GM12878 (cell line): Measurements from ENCODE around the gene NCR3LG1. TPM values are rescaled to one million over a fixed set of nuclear protein-coding genes. Genes with fewer than 3 reads are reported as not detected.

ENCODE experiments used
- ATAC-seq: fragments of 200-7000 bp; cut with Tn5 transposase; 3 replicates; pipeline ENCODE4 v1.9.1; 2020; ENCODE audit warnings: mild to moderate bottlenecking, moderate library complexity
- BruUV-seq: library from RNA; stranded (reverse); fragments of 400-500 nt; replicated peaks from 2 replicates; lab custom pipeline; 2021; lab: Mats Ljungman, UMichigan
- CTCF ChIA-PET: fragments of 300-600 bp; sonication (Branson Sonifier 250); formaldehyde crosslinking; extraction: SDS; loops from one replicate; lab custom pipeline; 2021; ENCODE audit warnings: inconsistent platforms; lab: Yijun Ruan, JAX
- POLR2A ChIA-PET: fragments of 350-600 bp; formaldehyde crosslinking; extraction: SDS; loops from one replicate; lab custom pipeline; 2021; ENCODE audit warnings: inconsistent platforms; lab: Charles Lee
- RAD21 ChIA-PET: fragments of 300-600 bp; sonication (Branson Sonifier 250); formaldehyde crosslinking; loops from one replicate; lab custom pipeline; 2023; ENCODE audit warnings: antibody characterized with exemption; ENCODE audit not compliant: unreplicated experiment; lab: Charles Lee
- SMC1A ChIA-PET: fragments of 300-600 bp; sonication (Branson Sonifier 250); formaldehyde crosslinking; loops from one replicate; lab custom pipeline; 2023; ENCODE audit not compliant: unreplicated experiment, uncharacterized antibody; lab: Charles Lee
- DNase-seq: peaks from one replicate; pipeline ENCODE4 v3.0.0-alpha.2; 2011; ENCODE audit warnings: low read depth, low spot score
- FAIRE-seq: peaks from 3 replicates; lab custom pipeline; 2011; peaks lifted over from hg19 to GRCh38; lab: Jason Lieb, UNC
- H2AFZ ChIP-seq: 2 replicates; pipeline ENCODE4 v1.6.0; 2011; ENCODE audit warnings: low read depth, low read length, control low read depth; ENCODE audit not compliant: control insufficient read depth
- H3K27ac ChIP-seq: 2 replicates; pipeline ENCODE4 v1.5.1; 2011; ENCODE audit warnings: control low read depth; ENCODE audit not compliant: control insufficient read depth, insufficient read depth
- H3K27me3 ChIP-seq, 2 experiments: replicated peaks in 1 of 2; 2 replicates each; pipeline versions ENCODE4 v1.6.0 to v1.6.1; 2011; ENCODE audit warnings: low read length in 1 of 2; ENCODE audit not compliant: control insufficient read depth in 2 of 2, insufficient read depth in 2 of 2
- H3K36me3 ChIP-seq, 2 experiments: 2 replicates each; pipeline ENCODE4 v1.5.1; 2011; ENCODE audit warnings: low read length in 1 of 2; ENCODE audit not compliant: control insufficient read depth in 2 of 2, insufficient read depth in 2 of 2
- H3K4me1 ChIP-seq: 2 replicates; pipeline ENCODE4 v1.6.1; 2011; ENCODE audit warnings: mild to moderate bottlenecking, low read length, moderate library complexity, mixed read lengths; ENCODE audit not compliant: control insufficient read depth, insufficient read depth
- H3K4me2 ChIP-seq: 2 replicates; pipeline ENCODE4 v1.6.0; 2011; ENCODE audit warnings: control low read depth; ENCODE audit not compliant: control insufficient read depth, insufficient read depth
- H3K4me3 ChIP-seq: fragments of 200-600 bp; sonication (generic); 2 replicates; pipeline ENCODE4 v1.5.1; 2016
- H3K79me2 ChIP-seq: 2 replicates; pipeline ENCODE4 v1.6.0; 2011; ENCODE audit warnings: low read length; ENCODE audit not compliant: control insufficient read depth, insufficient read depth
- H3K9ac ChIP-seq: 2 replicates; pipeline ENCODE4 v1.8.0; 2011; ENCODE audit warnings: low read length, control low read depth, mixed read lengths; ENCODE audit not compliant: control insufficient read depth, insufficient read depth
- H3K9me3 ChIP-seq: replicated peaks from 3 replicates; pipeline ENCODE4 v1.5.1; 2011; ENCODE audit warnings: mild to moderate bottlenecking, low read length; ENCODE audit not compliant: control insufficient read depth, insufficient read depth
- H4K20me1 ChIP-seq: 2 replicates; pipeline ENCODE4 v1.6.0; 2011; ENCODE audit not compliant: control insufficient read depth, insufficient read depth
- ASH2L ChIP-seq: fragments of 300-600, 200-600 bp; sonication (generic); IDR thresholded peaks from 2 replicates; pipeline ENCODE4 v1.6.1; 2017; ENCODE audit warnings: low read depth, mild to moderate bottlenecking, borderline replicate concordance
- BHLHE40 ChIP-seq, 2 experiments: fragments of 450-650 bp in 1 of 2; IDR thresholded peaks; 2 replicates each; pipeline ENCODE4 v1.6.1; 2011 to 2017; ENCODE audit warnings: low read depth in 2 of 2, borderline replicate concordance in 1 of 2, improper control_type of control experiment in 1 of 2, low read length in 1 of 2, mild to moderate bottlenecking in 1 of 2
- IKZF1 ChIP-seq: fragments of 450-650 bp; conservative IDR thresholded peaks from 2 replicates; pipeline ENCODE4 v1.6.1; 2017; ENCODE audit warnings: antibody characterized with exemption, mild to moderate bottlenecking
- NFIC ChIP-seq: IDR thresholded peaks from 2 replicates; pipeline ENCODE4 v1.6.1; 2012; ENCODE audit warnings: low read depth, mild to moderate bottlenecking, inconsistent platforms, low read length, moderate library complexity
- PBX3 ChIP-seq: IDR thresholded peaks from 2 replicates; pipeline ENCODE4 v1.6.1; 2011; ENCODE audit warnings: mild to moderate bottlenecking, low read depth, low read length, moderate library complexity; ENCODE audit not compliant: insufficient replicate concordance
- PML ChIP-seq: IDR thresholded peaks from 2 replicates; pipeline ENCODE4 v1.6.1; 2012; ENCODE audit warnings: low read length, inconsistent platforms
- SMC3 ChIP-seq: IDR thresholded peaks from 2 replicates; pipeline ENCODE4 v1.6.1; 2011; ENCODE audit warnings: low read length, improper control_type of control experiment, borderline replicate concordance
- TBL1XR1 ChIP-seq: IDR thresholded peaks from 2 replicates; pipeline ENCODE4 v1.6.1; 2012; ENCODE audit warnings: low read depth, low read length, improper control_type of control experiment
- YY1 ChIP-seq: IDR thresholded peaks from 2 replicates; pipeline ENCODE4 v1.6.1; 2011; ENCODE audit warnings: low read depth, mild to moderate bottlenecking, low read length
- ZNF384 ChIP-seq: IDR thresholded peaks from 2 replicates; pipeline ENCODE4 v1.6.1; 2012; ENCODE audit warnings: low read depth, mild to moderate bottlenecking, low read length, improper control_type of control experiment, borderline replicate concordance
- WGBS: methylation state at CpG from one replicate; pipeline ENCODE4 v1.1.6; 2016; ENCODE audit warnings: low lambda C conversion rate; ENCODE audit not compliant: insufficient replicate concordance, insufficient coverage; ENCODE audit errors: missing lambda C conversion rate; 5-methylcytosine and 5-hydroxymethylcytosine counted together
- in situ Hi-C: fragments of 300-500 bp; cut with MboI; formaldehyde crosslinking; loops from 9 replicates; pipeline ENCODE4 v1.14.3; 2018; ENCODE audit warnings: mixed read lengths
- intact Hi-C: fragments of 100-400 bp; cut with micrococcal nuclease; formaldehyde crosslinking; loops from one replicate; pipeline ENCODE4 v1.14.2; 2022; ENCODE audit not compliant: unreplicated experiment
- polyA plus RNA-seq, 11 experiments: library from polyadenylated mRNA; depleted of rRNA in 4 of 11; unstranded in 6 of 11; stranded (reverse) in 5 of 11; fragments of >200 nt; fragmentation: Nextera tagmentation in 4 of 11; fragmentation: Illumina TruSeq in 1 of 11; extraction: Ambion mirVana in 4 of 11; extraction: Trizol in 1 of 11; gene quantifications; 1 replicate in 1 of 11; 2 replicates in 10 of 11; pipeline versions ENCODE4 v1.2.1 to v1.2.3, GENCODE V29; 2011 to 2016; ENCODE audit warnings: inconsistent platforms in 2 of 11, missing spikeins in 2 of 11, low read depth in 1 of 11
- total RNA-seq, 4 experiments: library from RNA; depleted of rRNA in 3 of 4; stranded (reverse); fragments of >200 nt in 3 of 4; fragmentation: Illumina TruSeq in 1 of 4; extraction: Trizol in 1 of 4; gene quantifications; 2 replicates each; pipeline versions ENCODE4 v1.2.1 to v1.2.3, GENCODE V29; 2013 to 2021
- TF ChIP-seq, protein P1 (sequence below): IDR thresholded peaks from 2 replicates; pipeline ENCODE4 v1.6.1; 2012; ENCODE audit warnings: mild to moderate bottlenecking, low read depth, low read length
- TF ChIP-seq, protein P2 (sequence below), 3 experiments: IDR thresholded peaks in 2 of 3; conservative IDR thresholded peaks in 1 of 3; 2 replicates each; pipeline ENCODE4 v1.5.1; 2011; ENCODE audit warnings: low read depth in 3 of 3, low read length in 3 of 3, mild to moderate bottlenecking in 3 of 3, control low read depth in 2 of 3, moderate library complexity in 2 of 3, inconsistent platforms in 1 of 3, mixed read lengths in 1 of 3; ENCODE audit not compliant: control insufficient read depth in 2 of 3, insufficient read depth in 1 of 3; ENCODE audit errors: extremely low read depth in 1 of 3
- TF ChIP-seq, protein P3 (sequence below): fragments of 450-650 bp; IDR thresholded peaks from 2 replicates; pipeline ENCODE4 v1.6.1; 2014; ENCODE audit warnings: mild to moderate bottlenecking

The NCR3LG1 gene
- total and polyA plus RNA-seq, 10 of the 15 experiments (the other 5 are each of a cell fraction or from before 2014, with no cell fraction given), result under 0.01 to 0.18 (median 0.11) TPM; not detected in 2

DNA sequence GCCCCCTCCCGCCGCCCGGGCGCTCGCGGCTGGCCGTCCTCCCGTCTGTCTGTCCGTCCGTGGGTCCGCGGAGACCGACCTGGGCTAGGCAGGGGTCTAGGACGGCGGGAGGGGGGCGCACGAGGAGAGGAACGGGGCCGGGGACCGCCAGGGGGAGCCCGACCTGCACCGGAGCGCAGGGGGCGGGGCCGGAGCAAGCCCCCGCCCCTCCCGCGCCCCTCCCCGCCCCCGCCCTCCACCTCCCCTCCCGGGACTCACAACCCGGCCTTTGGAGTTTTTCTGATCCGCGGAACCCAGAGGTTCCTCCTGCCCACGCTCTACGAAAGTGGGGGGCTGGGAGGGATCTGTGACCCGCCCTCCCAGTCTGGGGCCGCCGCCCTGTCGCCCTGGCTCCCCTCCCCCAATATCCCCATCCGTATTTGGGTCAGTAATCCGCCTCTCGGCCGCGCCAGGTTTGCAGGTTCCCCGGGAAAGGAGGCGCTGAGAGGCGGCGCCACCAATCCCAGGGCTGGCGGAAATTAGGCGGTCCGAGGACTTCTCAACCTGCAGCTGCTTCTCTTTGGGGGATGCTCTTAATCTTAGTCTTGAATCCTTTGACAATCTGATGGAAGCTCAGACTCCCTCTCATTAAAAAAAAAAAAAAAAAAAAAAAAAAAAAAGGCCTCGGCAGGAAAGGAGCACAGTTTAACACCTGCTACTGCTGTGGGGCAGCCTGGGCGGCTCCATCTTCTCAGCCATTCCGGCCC lies 37.8 kb downstream of the NCR3LG1 start:
- no peaks in the 10 kb centered on the region for H3K79me2 ChIP-seq
- no peak overlapping the region for H3K27ac ChIP-seq
- H3K4me3 ChIP-seq, result peak overlapping the region; percentile 65; the same call in 1 of the 2 replicates
- no peaks in the 10 kb centered on the region for H3K9me3 ChIP-seq
- no peaks in the 10 kb centered on the region for H4K20me1 ChIP-seq
- RAD21 ChIA-PET, result interaction anchor here (0.6 to 1.0 kb wide), 2 partner anchors 159 to 239 kb away, joined by 3 to 4 read pairs; no protein-coding TSS in a partner anchor
- no peak overlapping the region for H3K9ac ChIP-seq
- H3K4me2 ChIP-seq, result peak overlapping the region; percentile 79
- FAIRE-seq (no peak), ATAC-seq (peak; percentile 81), DNase-seq (no peak)
- no peaks in the 10 kb centered on the region for H3K4me1 ChIP-seq
- in situ Hi-C loops, result loop anchor here (10.0 kb wide), 1 partner anchor 115 kb away; no protein-coding TSS in a partner anchor
- H3K27me3 ChIP-seq, result peaks cover 0 to 2% of the 10 kb centered on the region in 2 experiments; a peak in 2 of 4 replicates
- CTCF ChIA-PET, result interaction anchor here (0.6 to 1.2 kb wide), 5 partner anchors 9 to 582 kb away, joined by 3 to 6 read pairs (median 4); no protein-coding TSS in a partner anchor
- H3K36me3 ChIP-seq, result no peaks in the 10 kb centered on the region
- SMC1A ChIA-PET, result interaction anchor here (1.0 kb wide), 1 partner anchor 159 kb away, joined by 3 read pairs; no protein-coding TSS in a partner anchor
- peak overlapping the region; percentile 56 for H2AFZ ChIP-seq
- POLR2A ChIA-PET, result interaction anchor here (0.6 kb wide), 1 partner anchor 130 kb away, joined by 5 read pairs; no protein-coding TSS in a partner anchor
- WGBS, result 6% methylated on average over 24 of the region's 55 CpGs
- intact Hi-C loops, result no loop called here
- BruUV-seq, result no TSS peak
- TF ChIP-seq, protein P1, sequence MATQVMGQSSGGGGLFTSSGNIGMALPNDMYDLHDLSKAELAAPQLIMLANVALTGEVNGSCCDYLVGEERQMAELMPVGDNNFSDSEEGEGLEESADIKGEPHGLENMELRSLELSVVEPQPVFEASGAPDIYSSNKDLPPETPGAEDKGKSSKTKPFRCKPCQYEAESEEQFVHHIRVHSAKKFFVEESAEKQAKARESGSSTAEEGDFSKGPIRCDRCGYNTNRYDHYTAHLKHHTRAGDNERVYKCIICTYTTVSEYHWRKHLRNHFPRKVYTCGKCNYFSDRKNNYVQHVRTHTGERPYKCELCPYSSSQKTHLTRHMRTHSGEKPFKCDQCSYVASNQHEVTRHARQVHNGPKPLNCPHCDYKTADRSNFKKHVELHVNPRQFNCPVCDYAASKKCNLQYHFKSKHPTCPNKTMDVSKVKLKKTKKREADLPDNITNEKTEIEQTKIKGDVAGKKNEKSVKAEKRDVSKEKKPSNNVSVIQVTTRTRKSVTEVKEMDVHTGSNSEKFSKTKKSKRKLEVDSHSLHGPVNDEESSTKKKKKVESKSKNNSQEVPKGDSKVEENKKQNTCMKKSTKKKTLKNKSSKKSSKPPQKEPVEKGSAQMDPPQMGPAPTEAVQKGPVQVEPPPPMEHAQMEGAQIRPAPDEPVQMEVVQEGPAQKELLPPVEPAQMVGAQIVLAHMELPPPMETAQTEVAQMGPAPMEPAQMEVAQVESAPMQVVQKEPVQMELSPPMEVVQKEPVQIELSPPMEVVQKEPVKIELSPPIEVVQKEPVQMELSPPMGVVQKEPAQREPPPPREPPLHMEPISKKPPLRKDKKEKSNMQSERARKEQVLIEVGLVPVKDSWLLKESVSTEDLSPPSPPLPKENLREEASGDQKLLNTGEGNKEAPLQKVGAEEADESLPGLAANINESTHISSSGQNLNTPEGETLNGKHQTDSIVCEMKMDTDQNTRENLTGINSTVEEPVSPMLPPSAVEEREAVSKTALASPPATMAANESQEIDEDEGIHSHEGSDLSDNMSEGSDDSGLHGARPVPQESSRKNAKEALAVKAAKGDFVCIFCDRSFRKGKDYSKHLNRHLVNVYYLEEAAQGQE, result no peak
- TF ChIP-seq ZNF384 (peak; percentile 42; the same call in 1 of the 2 replicates), PBX3 (no peak), NFIC (no peak), PML (no peak), IKZF1 (peak; percentile 29; the same call in 1 of the 2 replicates), SMC3 (peak; percentile 24; the same call in 1 of the 2 replicates), ASH2L (no peak), BHLHE40 (IDR thresholded peaks at IDR 0.05; ENCODE audit: borderline replicate concordance in 1 of 2, low read depth in 2 of 2, low read length in 1 of 2) (peak in 1 of 2 experiments; percentile 54; a peak in 1 of 4 replicates), YY1 (0 out of 2 replicates have a peak, but pooled peaks have one; percentile 6), TBL1XR1 (no peak)
- TF ChIP-seq, protein P2, sequence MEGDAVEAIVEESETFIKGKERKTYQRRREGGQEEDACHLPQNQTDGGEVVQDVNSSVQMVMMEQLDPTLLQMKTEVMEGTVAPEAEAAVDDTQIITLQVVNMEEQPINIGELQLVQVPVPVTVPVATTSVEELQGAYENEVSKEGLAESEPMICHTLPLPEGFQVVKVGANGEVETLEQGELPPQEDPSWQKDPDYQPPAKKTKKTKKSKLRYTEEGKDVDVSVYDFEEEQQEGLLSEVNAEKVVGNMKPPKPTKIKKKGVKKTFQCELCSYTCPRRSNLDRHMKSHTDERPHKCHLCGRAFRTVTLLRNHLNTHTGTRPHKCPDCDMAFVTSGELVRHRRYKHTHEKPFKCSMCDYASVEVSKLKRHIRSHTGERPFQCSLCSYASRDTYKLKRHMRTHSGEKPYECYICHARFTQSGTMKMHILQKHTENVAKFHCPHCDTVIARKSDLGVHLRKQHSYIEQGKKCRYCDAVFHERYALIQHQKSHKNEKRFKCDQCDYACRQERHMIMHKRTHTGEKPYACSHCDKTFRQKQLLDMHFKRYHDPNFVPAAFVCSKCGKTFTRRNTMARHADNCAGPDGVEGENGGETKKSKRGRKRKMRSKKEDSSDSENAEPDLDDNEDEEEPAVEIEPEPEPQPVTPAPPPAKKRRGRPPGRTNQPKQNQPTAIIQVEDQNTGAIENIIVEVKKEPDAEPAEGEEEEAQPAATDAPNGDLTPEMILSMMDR (IDR thresholded peaks at IDR 0.05 in 2 of 3, conservative IDR thresholded peaks at IDR 0.05 in 1 of 3; ENCODE audit: control insufficient read depth in 2 of 3, extremely low read depth in 1 of 3, insufficient read depth in 1 of 3, low read depth in 3 of 3, low read length in 3 of 3), result peak; percentile 37 to 72 (median 57); a peak in 5 of 6 replicates
- TF ChIP-seq, protein P3, sequence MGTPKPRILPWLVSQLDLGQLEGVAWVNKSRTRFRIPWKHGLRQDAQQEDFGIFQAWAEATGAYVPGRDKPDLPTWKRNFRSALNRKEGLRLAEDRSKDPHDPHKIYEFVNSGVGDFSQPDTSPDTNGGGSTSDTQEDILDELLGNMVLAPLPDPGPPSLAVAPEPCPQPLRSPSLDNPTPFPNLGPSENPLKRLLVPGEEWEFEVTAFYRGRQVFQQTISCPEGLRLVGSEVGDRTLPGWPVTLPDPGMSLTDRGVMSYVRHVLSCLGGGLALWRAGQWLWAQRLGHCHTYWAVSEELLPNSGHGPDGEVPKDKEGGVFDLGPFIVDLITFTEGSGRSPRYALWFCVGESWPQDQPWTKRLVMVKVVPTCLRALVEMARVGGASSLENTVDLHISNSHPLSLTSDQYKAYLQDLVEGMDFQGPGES, result no peak
